HCT116 (cell line): ENCODE results near the gene SLC9A9.

Source experiments
- CBX3 ChIP-seq: IDR thresholded peaks from 2 replicates; pipeline ENCODE4 v1.6.1; 2012; ENCODE audit warnings: low read depth
- CEBPB ChIP-seq: IDR thresholded peaks from 2 replicates; pipeline ENCODE4 v1.6.1; 2012; ENCODE audit warnings: low read depth
- CTCF ChIP-seq, 3 experiments: fragments of 200-600 bp in 1 of 3; sonication (generic) in 1 of 3; IDR thresholded peaks in 2 of 3; conservative IDR thresholded peaks in 1 of 3; 2 replicates each; pipeline ENCODE4 v1.5.1; 2012 to 2017; ENCODE audit warnings: low read depth in 2 of 3, low read length in 2 of 3, antibody characterized with exemption in 1 of 3, borderline replicate concordance in 1 of 3, control low read depth in 1 of 3, mild to moderate bottlenecking in 1 of 3, mixed read lengths in 1 of 3, mixed run types in 1 of 3, moderate library complexity in 1 of 3; ENCODE audit not compliant: insufficient read depth in 1 of 3
- EGR1 ChIP-seq: IDR thresholded peaks from 2 replicates; pipeline ENCODE4 v1.6.1; 2012; ENCODE audit warnings: low read depth
- EZH2 ChIP-seq: fragments of 200-600 bp; sonication (generic); IDR thresholded peaks from 2 replicates; pipeline ENCODE4 v1.6.1; 2017; ENCODE audit warnings: antibody characterized with exemption, mixed run types
- EZH2phosphoT487 ChIP-seq: fragments of 200-600 bp; IDR thresholded peaks from 2 replicates; pipeline ENCODE4 v1.6.1; 2018; ENCODE audit warnings: antibody characterized with exemption, borderline replicate concordance
- JUND ChIP-seq: IDR thresholded peaks from 2 replicates; pipeline ENCODE4 v1.6.1; 2012
- POLR2A ChIP-seq: IDR thresholded peaks from 2 replicates; pipeline ENCODE4 v1.7.0; 2011; ENCODE audit warnings: borderline replicate concordance; ENCODE audit not compliant: insufficient read depth, insufficient read length; ENCODE audit errors: extremely low read depth
- POLR2AphosphoS5 ChIP-seq: IDR thresholded peaks from 2 replicates; pipeline ENCODE4 v1.6.1; 2011; ENCODE audit warnings: mild to moderate bottlenecking, low read depth, low read length, moderate library complexity
- RAD21 ChIP-seq: IDR thresholded peaks from 2 replicates; pipeline ENCODE4 v1.6.1; 2012; ENCODE audit warnings: low read depth, mild to moderate bottlenecking
- REST ChIP-seq: IDR thresholded peaks from 2 replicates; pipeline ENCODE4 v1.6.1; 2012; ENCODE audit warnings: low read depth
- TCF7L2 ChIP-seq: IDR thresholded peaks from 2 replicates; pipeline ENCODE4 v1.7.0; 2011; ENCODE audit warnings: borderline replicate concordance, inconsistent platforms; ENCODE audit not compliant: insufficient read depth, insufficient read length; ENCODE audit errors: extremely low read depth
- ZFX ChIP-seq: fragments of 450-650 bp; IDR thresholded peaks from 2 replicates; pipeline ENCODE4 v1.6.1; 2017
- ZNF274 ChIP-seq: fragments of 200-500 bp; sonication (Bioruptor generic); IDR thresholded peaks from 2 replicates; pipeline ENCODE4 v1.6.1; 2014; ENCODE audit warnings: mild to moderate bottlenecking, low read depth, low read length, inconsistent platforms

- TF ChIP-seq ZNF274 = no peak
- TF ChIP-seq CTCF (IDR thresholded peaks at IDR 0.05 in 2 of 3, conservative IDR thresholded peaks at IDR 0.05 in 1 of 3; ENCODE audit: borderline replicate concordance in 1 of 3, insufficient read depth in 1 of 3, low read depth in 2 of 3, low read length in 2 of 3) = no peak
- no peak for TF ChIP-seq EZH2phosphoT487
- TF ChIP-seq JUND = no peak
- no peak for TF ChIP-seq POLR2A
- no peak for TF ChIP-seq REST
- TF ChIP-seq POLR2AphosphoS5 = no peak
- TF ChIP-seq TCF7L2 = no peak
- TF ChIP-seq ZFX = no peak
- no peak for TF ChIP-seq CBX3
- TF ChIP-seq EGR1 = no peak
- TF ChIP-seq RAD21 = no peak
- no peak for TF ChIP-seq CEBPB
- no peak for TF ChIP-seq EZH2
Observed at GRCh38 chr3:143597774-143598652, 250.3 kb downstream of the SLC9A9 start.
